ENCODE results near the gene SRCIN1. TPM values are rescaled to one million over a fixed set of nuclear protein-coding genes. Genes with fewer than 3 reads are reported as not detected.

SRCIN1 gene
- total RNA-seq, 2 donors from 2014 or later: 2.4 to 4.8 TPM

GRCh38 chr17:38609280-38610031, 3.7 kb upstream of the SRCIN1 start:
- Histone ChIP-seq H3K27me3 (replicated peaks; ENCODE audit: insufficient read depth) (no peaks in the 10 kb centered on the region), H3K4me1 (replicated peaks) (peaks cover 5% of the 10 kb centered on the region), H3K27ac (no peak overlapping the region), H3K9me3 (no peaks in the 10 kb centered on the region), H3K36me3 (no peaks in the 10 kb centered on the region), H3K4me3 (no peak overlapping the region)
- DNase-seq (ENCODE audit: low spot score): no peak
- TF ChIP-seq POLR2A (IDR thresholded peaks at IDR 0.05): no peak
- no peak for TF ChIP-seq CTCF (IDR thresholded peaks at IDR 0.05)
- 44% methylated on average over 9 of the region's 9 CpGs for WGBS
- intact Hi-C loops (cut with DNase I): no loop called here

GRCh38 chr17:38608648-38609047, 2.9 kb upstream of the SRCIN1 start:
- no peaks in the 10 kb centered on the region for H3K36me3 ChIP-seq
- intact Hi-C loops (cut with DNase I): no loop called here
- TF ChIP-seq POLR2AphosphoS5 (IDR thresholded peaks at IDR 0.05) (no peak), CTCF (IDR thresholded peaks at IDR 0.05) (no peak), POLR2A (IDR thresholded peaks at IDR 0.05) (no peak)
- H3K27me3 ChIP-seq (replicated peaks; ENCODE audit: insufficient read depth): no peaks in the 10 kb centered on the region
- peaks cover 5% of the 10 kb centered on the region for H3K4me1 ChIP-seq (replicated peaks)
- peak; percentile 65 for DNase-seq (ENCODE audit: low spot score)
- no peaks in the 10 kb centered on the region for H3K9me3 ChIP-seq
- H3K27ac ChIP-seq: no peak overlapping the region
- WGBS: 69% methylated on average over 4 of the region's 4 CpGs
- no peak overlapping the region for H3K4me3 ChIP-seq

GRCh38 chr17:38606646-38607611, 1.2 kb upstream of the SRCIN1 start:
- Histone ChIP-seq H3K27me3 (replicated peaks; ENCODE audit: insufficient read depth) (no peaks in the 10 kb centered on the region), H3K4me3 (peak overlapping the region; percentile 47 to 52), H3K4me1 (replicated peaks) (peaks cover 5% of the 10 kb centered on the region), H3K9me3 (no peaks in the 10 kb centered on the region), H3K36me3 (no peaks in the 10 kb centered on the region), H3K27ac (peak overlapping the region in 1 of 2 donors; percentile 54)
- intact Hi-C loops (cut with DNase I): no loop called here
- 8% methylated on average over 30 of the region's 30 CpGs for WGBS
- TF ChIP-seq POLR2A (IDR thresholded peaks at IDR 0.05) (no peak), CTCF (IDR thresholded peaks at IDR 0.05) (peak in 1 of 4 experiments; percentile 3)
- DNase-seq (ENCODE audit: low spot score): peak; percentile 11

GRCh38 chr17:38605411-38605840, 326 bp downstream of the SRCIN1 start:
- TF ChIP-seq CTCF (IDR thresholded peaks at IDR 0.05) (no peak), POLR2A (IDR thresholded peaks at IDR 0.05) (no peak), POLR2AphosphoS5 (IDR thresholded peaks at IDR 0.05) (no peak)
- no peaks in the 10 kb centered on the region for H3K9me3 ChIP-seq
- no peaks in the 10 kb centered on the region for H3K36me3 ChIP-seq
- no peak overlapping the region for H3K27ac ChIP-seq
- intact Hi-C loops (cut with DNase I): no loop called here
- no peaks in the 10 kb centered on the region for H3K27me3 ChIP-seq (replicated peaks; ENCODE audit: insufficient read depth)
- no peak for DNase-seq (ENCODE audit: low spot score)
- WGBS: 2% methylated on average over 30 of the region's 44 CpGs
- H3K4me3 ChIP-seq: peak overlapping the region; percentile 47 to 52
- H3K4me1 ChIP-seq (replicated peaks): peaks cover 5% of the 10 kb centered on the region
